ENCODE results near the gene AKAP9. TPM values are rescaled to one million over a fixed set of nuclear protein-coding genes. Genes with fewer than 3 reads are reported as not detected.
"Not testable (repeated sequence)": the region's sequence is repeated elsewhere in the genome, so short reads cannot be mapped to it uniquely, and the experiment has no call there.

AKAP9 gene
- total and polyA plus RNA-seq, 4 donors: 76.0 to 124 (median 92.5) TPM

DNA sequence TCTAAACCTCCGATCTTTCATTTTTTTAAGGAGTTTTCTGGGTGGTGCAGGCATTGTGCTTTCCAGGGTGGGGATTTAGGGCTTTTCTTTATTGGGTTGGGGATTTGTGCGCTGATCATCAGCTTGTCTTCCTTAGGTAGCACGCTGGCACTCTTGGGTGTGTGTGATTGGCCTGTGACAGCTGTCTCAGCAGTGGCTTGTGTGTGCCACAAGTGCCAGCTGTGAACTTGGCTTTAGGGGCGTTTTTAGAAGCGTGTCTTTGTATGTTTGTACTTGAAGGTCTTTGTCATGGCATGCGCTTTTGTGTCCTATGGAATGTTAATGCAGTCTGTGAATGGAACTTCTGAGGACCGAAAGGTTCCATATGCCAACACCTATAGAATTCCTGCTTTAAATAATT lies 788 bp downstream of the AKAP9 start:
- WGBS (ENCODE audit: insufficient coverage): 0% methylated on average over 4 of the region's 7 CpGs
- Histone ChIP-seq H3K27me3 (ENCODE audit: control insufficient read depth, insufficient read depth, low read length) (no peaks in the 10 kb centered on the region), H3K36me3 (ENCODE audit: control insufficient read depth, insufficient read depth, low read length) (no peaks in the 10 kb centered on the region), H3K4me1 (ENCODE audit: control insufficient read depth, insufficient read depth, low read length) (peaks cover 4% of the 10 kb centered on the region), H3K4me3 (ENCODE audit: low read depth, low read length) (peak overlapping the region; percentile 99), H3K27ac (ENCODE audit: low read depth, low read length) (peak overlapping the region; percentile 97), H3K9me3 (ENCODE audit: control insufficient read depth, insufficient read depth, low read length) (no peaks in the 10 kb centered on the region)
- peak; percentile 36 to 93 (median 38) for DNase-seq (ENCODE audit: low read depth in 4 of 6, low spot score in 6 of 6)

GRCh38 chr7:91942312-91942711 lies 1.6 kb downstream of the AKAP9 start:
- Histone ChIP-seq H3K4me1 (ENCODE audit: control insufficient read depth, insufficient read depth, low read length) (peaks cover 4% of the 10 kb centered on the region), H3K36me3 (ENCODE audit: control insufficient read depth, insufficient read depth, low read length) (no peaks in the 10 kb centered on the region), H3K9me3 (ENCODE audit: control insufficient read depth, insufficient read depth, low read length) (no peaks in the 10 kb centered on the region), H3K27ac (ENCODE audit: low read depth, low read length) (no peak overlapping the region), H3K27me3 (ENCODE audit: control insufficient read depth, insufficient read depth, low read length) (no peaks in the 10 kb centered on the region), H3K4me3 (ENCODE audit: low read depth, low read length) (peak overlapping the region; percentile 99)
- 60% methylated on average over 1 of the region's 2 CpGs for WGBS (ENCODE audit: insufficient coverage)
- DNase-seq (ENCODE audit: low read depth in 4 of 6, low spot score in 6 of 6): peak in 3 of 6 donors; percentile 4 to 69 (median 29)

GRCh38 chr7:91944970-91945369 lies 4.3 kb downstream of the AKAP9 start:
- H3K9me3 ChIP-seq (ENCODE audit: control insufficient read depth, insufficient read depth, low read length); DNase-seq (ENCODE audit: low read depth in 4 of 6, low spot score in 6 of 6); H3K4me1 ChIP-seq (ENCODE audit: control insufficient read depth, insufficient read depth, low read length); H3K27me3 ChIP-seq (ENCODE audit: control insufficient read depth, insufficient read depth, low read length); H3K36me3 ChIP-seq (ENCODE audit: control insufficient read depth, insufficient read depth, low read length); H3K4me3 ChIP-seq (ENCODE audit: low read depth, low read length); H3K27ac ChIP-seq (ENCODE audit: low read depth, low read length): not testable (repeated sequence)
- no CpG with 5 or more reads among the region's 5 CpGs for WGBS (ENCODE audit: insufficient coverage)

DNA sequence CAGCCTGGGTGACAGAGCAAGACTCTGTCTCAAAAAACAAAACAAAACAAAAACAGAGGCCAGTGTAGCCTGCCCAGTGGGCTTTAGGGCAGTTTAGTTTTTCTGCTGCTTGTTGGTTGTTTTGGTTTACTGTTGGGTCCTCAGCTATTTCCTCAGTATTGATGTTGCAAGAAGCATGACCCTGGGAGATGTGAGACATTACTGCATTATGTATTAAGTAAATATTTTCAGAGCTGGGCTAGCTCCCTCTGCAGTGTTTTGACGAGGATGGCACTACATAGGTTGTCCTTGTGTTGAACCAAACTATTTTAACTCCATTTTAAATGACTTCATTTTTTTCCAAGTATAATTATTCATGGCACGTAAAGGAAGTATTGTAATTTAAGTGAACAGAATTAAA lies 4.8 kb downstream of the AKAP9 start:
- no CpG with 5 or more reads among the region's 2 CpGs for WGBS (ENCODE audit: insufficient coverage)
- Histone ChIP-seq H3K9me3 (ENCODE audit: control insufficient read depth, insufficient read depth, low read length) (no peaks in the 10 kb centered on the region), H3K4me1 (ENCODE audit: control insufficient read depth, insufficient read depth, low read length) (peaks cover 4% of the 10 kb centered on the region), H3K27me3 (ENCODE audit: control insufficient read depth, insufficient read depth, low read length) (no peaks in the 10 kb centered on the region), H3K27ac (ENCODE audit: low read depth, low read length) (no peak overlapping the region), H3K4me3 (ENCODE audit: low read depth, low read length) (no peak overlapping the region), H3K36me3 (ENCODE audit: control insufficient read depth, insufficient read depth, low read length) (no peaks in the 10 kb centered on the region)
- no peak for DNase-seq (ENCODE audit: low read depth in 4 of 6, low spot score in 6 of 6)

- Histone ChIP-seq H3K27ac (ENCODE audit: low read depth, low read length) (no peak overlapping the region), H3K4me3 (ENCODE audit: low read depth, low read length) (no peak overlapping the region), H3K4me1 (ENCODE audit: control insufficient read depth, insufficient read depth, low read length) (peaks cover 4% of the 10 kb centered on the region), H3K27me3 (ENCODE audit: control insufficient read depth, insufficient read depth, low read length) (no peaks in the 10 kb centered on the region), H3K9me3 (ENCODE audit: control insufficient read depth, insufficient read depth, low read length) (no peaks in the 10 kb centered on the region), H3K36me3 (ENCODE audit: control insufficient read depth, insufficient read depth, low read length) (no peaks in the 10 kb centered on the region)
- DNase-seq (ENCODE audit: low read depth in 4 of 6, low spot score in 6 of 6): no peak
- WGBS (ENCODE audit: insufficient coverage): no CpG with 5 or more reads among the region's 3 CpGs
Observed at GRCh38 chr7:91946549-91946948, 5.9 kb downstream of the AKAP9 start.

DNA sequence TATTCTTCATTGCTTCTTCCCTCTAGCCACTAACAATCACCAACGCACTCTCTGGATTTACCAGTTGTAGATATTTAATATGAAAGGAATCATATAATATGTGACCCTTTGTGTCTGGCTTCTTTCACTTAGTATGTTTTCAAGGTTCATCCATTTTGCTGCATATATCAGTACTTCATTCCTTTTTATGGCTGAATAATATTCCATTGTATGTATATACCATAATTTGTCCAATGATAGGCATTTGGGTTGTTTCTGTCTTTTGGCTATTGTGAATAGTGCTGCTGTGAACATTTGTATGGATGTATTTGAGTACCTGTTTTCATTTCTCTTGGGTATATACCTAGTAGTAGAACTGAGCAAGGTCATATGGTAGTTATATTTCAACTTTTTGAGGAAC lies 7.3 kb downstream of the AKAP9 start:
- no peak overlapping the region for H3K4me3 ChIP-seq (ENCODE audit: low read depth, low read length)
- no peaks in the 10 kb centered on the region for H3K9me3 ChIP-seq (ENCODE audit: control insufficient read depth, insufficient read depth, low read length)
- no peak for DNase-seq (ENCODE audit: low read depth in 4 of 6, low spot score in 6 of 6)

GRCh38 chr7:91949221-91950009 lies 8.8 kb downstream of the AKAP9 start:
- no peaks in the 10 kb centered on the region for H3K36me3 ChIP-seq (ENCODE audit: control insufficient read depth, insufficient read depth, low read length)
- no peaks in the 10 kb centered on the region for H3K9me3 ChIP-seq (ENCODE audit: control insufficient read depth, insufficient read depth, low read length)
- WGBS (ENCODE audit: insufficient coverage): no CpG with 5 or more reads among the region's 1 CpG
- peak in 1 of 6 donors; percentile 5 for DNase-seq (ENCODE audit: low read depth in 4 of 6, low spot score in 6 of 6)
- no peak overlapping the region for H3K4me3 ChIP-seq (ENCODE audit: low read depth, low read length)
- no peak overlapping the region for H3K27ac ChIP-seq (ENCODE audit: low read depth, low read length)
- no peaks in the 10 kb centered on the region for H3K27me3 ChIP-seq (ENCODE audit: control insufficient read depth, insufficient read depth, low read length)
- H3K4me1 ChIP-seq (ENCODE audit: control insufficient read depth, insufficient read depth, low read length): peaks cover 4% of the 10 kb centered on the region

More for the DNA sequence above, 7.3 kb downstream of the AKAP9 start:
- no peaks in the 10 kb centered on the region for H3K36me3 ChIP-seq (ENCODE audit: control insufficient read depth, insufficient read depth, low read length)
- H3K27ac ChIP-seq (ENCODE audit: low read depth, low read length): no peak overlapping the region
- WGBS (ENCODE audit: insufficient coverage): no CpG with 5 or more reads among the region's 1 CpG
- H3K4me1 ChIP-seq (ENCODE audit: control insufficient read depth, insufficient read depth, low read length): peaks cover 4% of the 10 kb centered on the region
- H3K27me3 ChIP-seq (ENCODE audit: control insufficient read depth, insufficient read depth, low read length): no peaks in the 10 kb centered on the region

DNA sequence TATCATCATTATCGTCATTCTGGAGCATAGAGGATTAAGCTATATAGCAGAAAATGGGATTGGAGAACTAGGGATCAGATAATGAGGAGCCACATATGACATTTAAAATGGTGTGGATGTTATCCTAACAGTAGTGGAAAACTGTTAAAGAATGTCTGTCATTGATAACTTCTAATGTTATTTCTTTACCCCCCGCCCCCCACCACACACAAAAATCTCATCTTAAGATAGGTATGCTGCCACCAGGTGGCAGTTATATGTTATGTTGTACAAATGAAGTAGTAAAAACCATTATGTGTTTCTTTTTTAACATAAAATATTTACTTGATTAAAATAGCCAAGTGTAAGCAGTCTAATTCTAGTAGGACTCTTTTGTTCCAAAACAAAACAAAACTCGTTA lies 13.0 kb downstream of the AKAP9 start:
- DNase-seq (ENCODE audit: low read depth in 4 of 6, low spot score in 6 of 6): no peak
- no peaks in the 10 kb centered on the region for H3K36me3 ChIP-seq (ENCODE audit: control insufficient read depth, insufficient read depth, low read length)
- no peaks in the 10 kb centered on the region for H3K27me3 ChIP-seq (ENCODE audit: control insufficient read depth, insufficient read depth, low read length)
- H3K27ac ChIP-seq (ENCODE audit: low read depth, low read length): no peak overlapping the region
- H3K4me1 ChIP-seq (ENCODE audit: control insufficient read depth, insufficient read depth, low read length): no peaks in the 10 kb centered on the region
- no CpG with 5 or more reads among the region's 3 CpGs for WGBS (ENCODE audit: insufficient coverage)
- no peak overlapping the region for H3K4me3 ChIP-seq (ENCODE audit: low read depth, low read length)
- no peaks in the 10 kb centered on the region for H3K9me3 ChIP-seq (ENCODE audit: control insufficient read depth, insufficient read depth, low read length)

DNA sequence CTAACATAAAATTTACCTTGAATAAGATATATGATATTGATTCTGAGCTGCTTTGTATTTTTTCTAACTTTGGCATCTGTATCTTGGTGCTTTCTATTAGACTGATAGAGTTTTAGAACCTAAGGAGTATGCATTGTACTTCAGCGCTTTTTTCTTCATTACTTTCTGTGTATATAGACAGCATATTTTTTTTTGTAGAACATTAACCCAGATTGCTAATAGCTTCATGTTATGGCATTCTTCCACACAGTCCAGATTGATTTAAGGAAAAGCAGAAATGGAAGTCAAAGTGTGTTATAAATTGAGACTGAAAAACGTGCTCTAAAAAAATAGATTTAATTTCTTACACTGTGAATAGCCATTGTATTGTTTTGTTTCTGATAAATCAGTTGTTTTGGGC lies 15.8 kb downstream of the AKAP9 start:
- DNase-seq (ENCODE audit: low read depth in 4 of 6, low spot score in 6 of 6): not testable (repeated sequence)
- WGBS (ENCODE audit: insufficient coverage): no CpG with 5 or more reads among the region's 2 CpGs

DNA sequence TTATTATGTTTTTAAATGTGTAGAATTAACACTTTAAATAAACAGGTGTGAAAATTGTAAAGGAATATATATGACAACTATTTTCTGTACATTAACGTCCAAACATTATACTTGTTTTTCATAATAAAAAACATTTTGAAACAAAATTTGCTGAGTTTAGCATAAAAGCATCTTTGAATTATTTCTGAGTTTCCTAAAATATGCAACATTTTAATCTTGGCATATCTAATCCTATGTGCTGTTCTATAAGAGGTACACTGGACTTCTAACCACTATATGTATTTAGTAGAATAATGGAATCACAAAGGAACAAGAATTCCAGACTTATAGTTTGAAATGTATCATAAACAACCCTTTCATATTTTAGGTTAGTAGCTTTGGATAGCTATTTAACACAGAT lies 16.6 kb downstream of the AKAP9 start:
- WGBS (ENCODE audit: insufficient coverage): no CpG with 5 or more reads among the region's 1 CpG
- H3K36me3 ChIP-seq (ENCODE audit: control insufficient read depth, insufficient read depth, low read length): no peaks in the 10 kb centered on the region

More for the DNA sequence above, 15.8 kb downstream of the AKAP9 start:
- not testable (repeated sequence) for H3K4me1 ChIP-seq (ENCODE audit: control insufficient read depth, insufficient read depth, low read length); H3K9me3 ChIP-seq (ENCODE audit: control insufficient read depth, insufficient read depth, low read length); H3K4me3 ChIP-seq (ENCODE audit: low read depth, low read length); H3K36me3 ChIP-seq (ENCODE audit: control insufficient read depth, insufficient read depth, low read length); H3K27me3 ChIP-seq (ENCODE audit: control insufficient read depth, insufficient read depth, low read length); H3K27ac ChIP-seq (ENCODE audit: low read depth, low read length)

More for the DNA sequence above, 16.6 kb downstream of the AKAP9 start:
- no peak overlapping the region for H3K4me3 ChIP-seq (ENCODE audit: low read depth, low read length)
- no peak for DNase-seq (ENCODE audit: low read depth in 4 of 6, low spot score in 6 of 6)
- H3K4me1 ChIP-seq (ENCODE audit: control insufficient read depth, insufficient read depth, low read length): no peaks in the 10 kb centered on the region
- H3K9me3 ChIP-seq (ENCODE audit: control insufficient read depth, insufficient read depth, low read length): no peaks in the 10 kb centered on the region
- no peak overlapping the region for H3K27ac ChIP-seq (ENCODE audit: low read depth, low read length)
- H3K27me3 ChIP-seq (ENCODE audit: control insufficient read depth, insufficient read depth, low read length): no peaks in the 10 kb centered on the region

All from spinal cord (tissue), 10 donors.